CD8-positive, alpha-beta memory T cell (primary cell): Measurements from ENCODE around the gene ADGRG2. TPM values are rescaled to one million over a fixed set of nuclear protein-coding genes. Genes with fewer than 3 reads are reported as not detected.

Experiments used
- CTCF ChIA-PET: fragments of 350-600 bp; sonication (Branson Sonifier 250); formaldehyde crosslinking; loops from one replicate; lab custom pipeline; 2021; ENCODE audit warnings: antibody characterized with exemption; lab: Charles Lee
- POLR2A ChIA-PET: fragments of 350-600 bp; sonication (Branson Sonifier 250); formaldehyde crosslinking; loops from one replicate; lab custom pipeline; 2021; ENCODE audit warnings: antibody characterized with exemption; lab: Charles Lee
- DNase-seq, 5 donors: peaks; one replicate each; pipeline versions ENCODE4 v3.0.0 to v3.0.0-alpha.2; 2020 to 2022; ENCODE audit warnings: mixed read lengths in 1 of 5
- H3K27ac ChIP-seq: one replicate; pipeline ENCODE4 v1.7.0; 2013; ENCODE audit warnings: low read depth, mild to moderate bottlenecking, low read length, moderate library complexity
- H3K27me3 ChIP-seq: 2 replicates; pipeline ENCODE4 v1.7.0; 2013; ENCODE audit warnings: low read length, mild to moderate bottlenecking; ENCODE audit not compliant: insufficient read depth, poor library complexity, severe bottlenecking
- H3K36me3 ChIP-seq: 2 replicates; pipeline ENCODE4 v1.7.0; 2013; ENCODE audit warnings: mild to moderate bottlenecking, low read length, moderate library complexity; ENCODE audit not compliant: insufficient read depth
- H3K4me1 ChIP-seq: 2 replicates; pipeline ENCODE4 v1.7.0; 2013; ENCODE audit warnings: mild to moderate bottlenecking, low read length, moderate library complexity; ENCODE audit not compliant: insufficient read depth
- H3K4me3 ChIP-seq: 2 replicates; pipeline ENCODE4 v1.7.0; 2013; ENCODE audit warnings: mild to moderate bottlenecking, low read length
- H3K9me3 ChIP-seq: 2 replicates; pipeline ENCODE4 v1.7.0; 2013; ENCODE audit warnings: mild to moderate bottlenecking, low read length
- H3K27ac Mint-ChIP-seq, 8 donors: one replicate each; pipeline ENCODE4 v1.8.0; 2020 to 2021; ENCODE audit warnings: mixed read lengths in 8 of 8, mild to moderate bottlenecking in 6 of 8, inconsistent platforms in 3 of 8, moderate library complexity in 3 of 8
- H3K27me3 Mint-ChIP-seq, 2 donors: one replicate each; pipeline ENCODE4 v1.8.0; 2020 to 2021; ENCODE audit warnings: mixed read lengths in 2 of 2, mild to moderate bottlenecking in 1 of 2, moderate library complexity in 1 of 2
- H3K36me3 Mint-ChIP-seq, 3 donors: one replicate each; pipeline ENCODE4 v1.8.0; 2020 to 2021; ENCODE audit warnings: mixed read lengths in 3 of 3, inconsistent platforms in 1 of 3, mild to moderate bottlenecking in 1 of 3
- H3K4me1 Mint-ChIP-seq, 3 donors: one replicate each; pipeline ENCODE4 v1.8.0; 2020 to 2021; ENCODE audit warnings: mixed read lengths in 3 of 3, inconsistent platforms in 1 of 3, mild to moderate bottlenecking in 1 of 3
- H3K4me3 Mint-ChIP-seq, 7 donors: one replicate each; pipeline ENCODE4 v1.8.0; 2020 to 2021; ENCODE audit warnings: mixed read lengths in 7 of 7, mild to moderate bottlenecking in 6 of 7, moderate library complexity in 4 of 7, inconsistent platforms in 2 of 7
- H3K9me3 Mint-ChIP-seq, 5 donors: one replicate each; pipeline ENCODE4 v1.8.0; 2020 to 2022; ENCODE audit warnings: mixed read lengths in 5 of 5, mild to moderate bottlenecking in 3 of 5, moderate library complexity in 2 of 5, inconsistent platforms in 1 of 5
- polyA plus RNA-seq: library from polyadenylated mRNA; unstranded; fragments of 300-500 nt; fragmentation: Illumina TruSeq; gene quantifications from one replicate; pipeline ENCODE4 v1.2.3, GENCODE V29; 2021
- total RNA-seq, 2 experiments: library from RNA; stranded (reverse); gene quantifications; one replicate each; pipeline ENCODE4 v1.2.3, GENCODE V29; 2021

Gene ADGRG2
- total and polyA plus RNA-seq, 3 experiments from 2014 or later = 0.05 TPM; not detected in 2

- peaks cover 1 to 3% of the 10 kb centered on the region in 2 donors for H3K27me3 Mint-ChIP-seq
- CTCF ChIA-PET = no interaction called here
- no peaks in the 10 kb centered on the region for H3K4me1 ChIP-seq
- no peak for DNase-seq
- no peak overlapping the region for H3K27ac ChIP-seq
- no peaks in the 10 kb centered on the region for H3K4me1 Mint-ChIP-seq
- H3K27ac Mint-ChIP-seq = no peak overlapping the region
- H3K36me3 Mint-ChIP-seq = no peaks in the 10 kb centered on the region
- H3K36me3 ChIP-seq = no peaks in the 10 kb centered on the region
- no peaks in the 10 kb centered on the region for H3K9me3 ChIP-seq
- POLR2A ChIA-PET = no interaction called here
- H3K4me3 ChIP-seq = no peak overlapping the region
- no peaks in the 10 kb centered on the region for H3K27me3 ChIP-seq
- H3K9me3 Mint-ChIP-seq = peaks cover 0 to 4% (median 0%) of the 10 kb centered on the region in 5 donors
- no peak overlapping the region for H3K4me3 Mint-ChIP-seq
These were observed 11.0 kb upstream of the ADGRG2 start for GRCh38 chrX:19133231-19133630.

- no peaks in the 10 kb centered on the region for H3K27me3 ChIP-seq
- no peaks in the 10 kb centered on the region for H3K9me3 ChIP-seq
- H3K4me3 ChIP-seq = no peak overlapping the region
- ChIA-PET POLR2A (no interaction called here), CTCF (no interaction called here)
- no peak overlapping the region for H3K27ac ChIP-seq
- Mint-ChIP-seq H3K4me3 (no peak overlapping the region), H3K36me3 (no peaks in the 10 kb centered on the region), H3K27ac (no peak overlapping the region), H3K9me3 (peaks cover 0 to 4% (median 0%) of the 10 kb centered on the region in 5 donors), H3K4me1 (no peaks in the 10 kb centered on the region), H3K27me3 (peaks cover 1 to 4% of the 10 kb centered on the region in 2 donors)
- no peaks in the 10 kb centered on the region for H3K36me3 ChIP-seq
- DNase-seq = no peak
- no peaks in the 10 kb centered on the region for H3K4me1 ChIP-seq
These were observed 8.4 kb upstream of the ADGRG2 start for GRCh38 chrX:19130628-19131027.

GRCh38 chrX:19129694-19130093 is 7.4 kb upstream of the ADGRG2 start:
- Mint-ChIP-seq H3K4me3 (no peak overlapping the region), H3K36me3 (no peaks in the 10 kb centered on the region), H3K27ac (no peak overlapping the region), H3K9me3 (peaks cover 0 to 4% (median 0%) of the 10 kb centered on the region in 5 donors), H3K27me3 (peaks cover 6 to 9% of the 10 kb centered on the region in 2 donors), H3K4me1 (no peaks in the 10 kb centered on the region)
- POLR2A ChIA-PET = no interaction called here
- CTCF ChIA-PET = no interaction called here
- H3K36me3 ChIP-seq = no peaks in the 10 kb centered on the region
- no peak for DNase-seq
- H3K4me1 ChIP-seq = no peaks in the 10 kb centered on the region
- H3K27ac ChIP-seq = no peak overlapping the region
- H3K27me3 ChIP-seq = no peaks in the 10 kb centered on the region
- H3K4me3 ChIP-seq = no peak overlapping the region
- no peaks in the 10 kb centered on the region for H3K9me3 ChIP-seq

GRCh38 chrX:19127649-19128168 is 5.4 kb upstream of the ADGRG2 start:
- Mint-ChIP-seq H3K9me3 (peaks cover 0 to 4% (median 0%) of the 10 kb centered on the region in 5 donors), H3K36me3 (no peaks in the 10 kb centered on the region), H3K4me3 (no peak overlapping the region), H3K27me3 (peaks cover 6 to 24% of the 10 kb centered on the region in 2 donors), H3K27ac (no peak overlapping the region), H3K4me1 (no peaks in the 10 kb centered on the region)
- no peak overlapping the region for H3K4me3 ChIP-seq
- CTCF ChIA-PET = no interaction called here
- H3K27ac ChIP-seq = no peak overlapping the region
- no peak for DNase-seq
- H3K27me3 ChIP-seq = no peaks in the 10 kb centered on the region
- POLR2A ChIA-PET = no interaction called here
- no peaks in the 10 kb centered on the region for H3K36me3 ChIP-seq
- no peaks in the 10 kb centered on the region for H3K4me1 ChIP-seq
- no peaks in the 10 kb centered on the region for H3K9me3 ChIP-seq

- H3K4me1 ChIP-seq = no peaks in the 10 kb centered on the region
- H3K9me3 ChIP-seq = no peaks in the 10 kb centered on the region
- POLR2A ChIA-PET = no interaction called here
- peaks cover 26 to 46% of the 10 kb centered on the region in 2 donors for H3K27me3 Mint-ChIP-seq
- peak overlapping the region in 1 of 7 donors; percentile 30 for H3K4me3 Mint-ChIP-seq
- H3K36me3 Mint-ChIP-seq = no peaks in the 10 kb centered on the region
- H3K27ac ChIP-seq = no peak overlapping the region
- no peak overlapping the region for H3K4me3 ChIP-seq
- H3K27me3 ChIP-seq = no peaks in the 10 kb centered on the region
- CTCF ChIA-PET = no interaction called here
- H3K36me3 ChIP-seq = no peaks in the 10 kb centered on the region
- no peak for DNase-seq
- H3K9me3 Mint-ChIP-seq = peaks cover 0 to 4% (median 0%) of the 10 kb centered on the region in 5 donors
- H3K27ac Mint-ChIP-seq = no peak overlapping the region
- no peaks in the 10 kb centered on the region for H3K4me1 Mint-ChIP-seq
These were observed 357 bp upstream of the ADGRG2 start for GRCh38 chrX:19122641-19123009.

GRCh38 chrX:19121466-19121865 is 802 bp downstream of the ADGRG2 start:
- H3K27ac ChIP-seq = no peak overlapping the region
- Mint-ChIP-seq H3K9me3 (peaks cover 0 to 4% (median 0%) of the 10 kb centered on the region in 5 donors), H3K4me3 (no peak overlapping the region), H3K4me1 (no peaks in the 10 kb centered on the region), H3K27me3 (peaks cover 26 to 49% of the 10 kb centered on the region in 2 donors), H3K27ac (no peak overlapping the region), H3K36me3 (no peaks in the 10 kb centered on the region)
- no peak for DNase-seq
- no peak overlapping the region for H3K4me3 ChIP-seq
- H3K36me3 ChIP-seq = no peaks in the 10 kb centered on the region
- ChIA-PET POLR2A (no interaction called here), CTCF (no interaction called here)
- no peaks in the 10 kb centered on the region for H3K9me3 ChIP-seq
- no peaks in the 10 kb centered on the region for H3K27me3 ChIP-seq
- no peaks in the 10 kb centered on the region for H3K4me1 ChIP-seq

- Mint-ChIP-seq H3K4me3 (no peak overlapping the region), H3K9me3 (peaks cover 0 to 6% (median 2%) of the 10 kb centered on the region in 5 donors), H3K27me3 (peaks cover 13 to 38% of the 10 kb centered on the region in 2 donors), H3K4me1 (no peaks in the 10 kb centered on the region), H3K36me3 (peaks cover 0 to 2% (median 0%) of the 10 kb centered on the region in 3 donors), H3K27ac (no peak overlapping the region)
- Histone ChIP-seq H3K27me3 (no peaks in the 10 kb centered on the region), H3K4me1 (no peaks in the 10 kb centered on the region), H3K36me3 (no peaks in the 10 kb centered on the region), H3K4me3 (no peak overlapping the region), H3K27ac (no peak overlapping the region), H3K9me3 (no peaks in the 10 kb centered on the region)
- POLR2A ChIA-PET = no interaction called here
- DNase-seq = no peak
- CTCF ChIA-PET = no interaction called here
These were observed 11.6 kb downstream of the ADGRG2 start for GRCh38 chrX:19110642-19111041.

GRCh38 chrX:19107035-19107434 is 15.2 kb downstream of the ADGRG2 start:
- Histone ChIP-seq H3K27ac (no peak overlapping the region), H3K9me3 (no peaks in the 10 kb centered on the region), H3K27me3 (no peaks in the 10 kb centered on the region), H3K4me3 (no peak overlapping the region), H3K36me3 (no peaks in the 10 kb centered on the region), H3K4me1 (no peaks in the 10 kb centered on the region)
- Mint-ChIP-seq H3K4me1 (no peaks in the 10 kb centered on the region), H3K9me3 (peaks cover 0 to 6% (median 2%) of the 10 kb centered on the region in 5 donors), H3K36me3 (peaks cover 0 to 2% (median 0%) of the 10 kb centered on the region in 3 donors), H3K27me3 (peaks cover 7 to 34% of the 10 kb centered on the region in 2 donors), H3K4me3 (no peak overlapping the region), H3K27ac (no peak overlapping the region)
- POLR2A ChIA-PET = no interaction called here
- no peak for DNase-seq
- CTCF ChIA-PET = no interaction called here
